ENCODE results near the gene IDI2.

DNA sequence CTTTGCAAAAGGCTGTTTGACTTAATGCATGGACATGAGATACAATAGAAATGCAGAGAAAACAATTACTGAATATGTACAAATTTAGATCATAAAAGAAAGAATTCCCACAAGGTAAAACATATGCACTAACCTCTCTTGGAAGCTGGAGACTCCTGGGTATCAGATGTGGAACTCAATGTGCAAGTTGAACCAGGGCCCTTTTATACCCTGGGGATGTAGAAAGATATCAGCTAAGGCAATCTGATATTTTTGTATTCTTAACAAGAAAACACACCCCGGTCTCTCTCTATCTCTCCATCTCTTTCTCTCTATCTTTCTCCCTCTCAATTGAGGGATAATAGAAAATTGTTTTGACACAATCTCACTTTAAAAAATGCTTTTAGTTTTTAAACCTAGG lies at the start of gene IDI2:
- TF ChIP-seq, protein P1, sequence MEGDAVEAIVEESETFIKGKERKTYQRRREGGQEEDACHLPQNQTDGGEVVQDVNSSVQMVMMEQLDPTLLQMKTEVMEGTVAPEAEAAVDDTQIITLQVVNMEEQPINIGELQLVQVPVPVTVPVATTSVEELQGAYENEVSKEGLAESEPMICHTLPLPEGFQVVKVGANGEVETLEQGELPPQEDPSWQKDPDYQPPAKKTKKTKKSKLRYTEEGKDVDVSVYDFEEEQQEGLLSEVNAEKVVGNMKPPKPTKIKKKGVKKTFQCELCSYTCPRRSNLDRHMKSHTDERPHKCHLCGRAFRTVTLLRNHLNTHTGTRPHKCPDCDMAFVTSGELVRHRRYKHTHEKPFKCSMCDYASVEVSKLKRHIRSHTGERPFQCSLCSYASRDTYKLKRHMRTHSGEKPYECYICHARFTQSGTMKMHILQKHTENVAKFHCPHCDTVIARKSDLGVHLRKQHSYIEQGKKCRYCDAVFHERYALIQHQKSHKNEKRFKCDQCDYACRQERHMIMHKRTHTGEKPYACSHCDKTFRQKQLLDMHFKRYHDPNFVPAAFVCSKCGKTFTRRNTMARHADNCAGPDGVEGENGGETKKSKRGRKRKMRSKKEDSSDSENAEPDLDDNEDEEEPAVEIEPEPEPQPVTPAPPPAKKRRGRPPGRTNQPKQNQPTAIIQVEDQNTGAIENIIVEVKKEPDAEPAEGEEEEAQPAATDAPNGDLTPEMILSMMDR (IDR thresholded peaks at IDR 0.05), result no peak
- no peak for TF ChIP-seq POLR2A (IDR thresholded peaks at IDR 0.05)

Data from thyroid gland (tissue), 4 donors.